HepG2 (cell line): Measurements from ENCODE around the gene MTSS2. TPM values are rescaled to one million over a fixed set of nuclear protein-coding genes. Genes with fewer than 3 reads are reported as not detected.
A peak's percentile ranks its signal among the peaks of the same experiment; 100 is the strongest.

Experiments
- ATAC-seq: fragments of 200-7000 bp; cut with Tn5 transposase; 3 replicates; pipeline ENCODE4 v1.9.1; 2020; ENCODE audit warnings: mild to moderate bottlenecking, moderate library complexity
- BruUV-seq: library from RNA; stranded (reverse); fragments of 400-500 nt; replicated peaks from 2 replicates; lab custom pipeline; 2021; lab: Mats Ljungman, UMichigan
- CTCF ChIA-PET: fragments of 300-600 bp; formaldehyde crosslinking; extraction: SDS; loops from one replicate; lab custom pipeline; 2021; ENCODE audit warnings: low total read pairs, inconsistent platforms, low intra/inter-chr PET ratio; lab: Yijun Ruan, JAX
- POLR2A ChIA-PET: fragments of 350-600 bp; sonication (Branson Sonifier 250); formaldehyde crosslinking; loops from one replicate; lab custom pipeline; 2020; ENCODE audit warnings: antibody characterized with exemption, inconsistent platforms; lab: Yijun Ruan, JAX
- DNase-seq: peaks from one replicate; pipeline ENCODE4 v3.0.0-alpha.2; 2015; ENCODE audit warnings: low spot score
- FAIRE-seq: peaks from 3 replicates; lab custom pipeline; 2011; peaks lifted over from hg19 to GRCh38; lab: Jason Lieb, UNC
- H2AFZ ChIP-seq: one replicate; pipeline ENCODE4 v1.6.1; 2011; ENCODE audit warnings: low read length, inconsistent platforms
- H3K27ac ChIP-seq: fragments of 300-600 bp; 3 replicates; pipeline ENCODE4 v1.8.0; 2011; ENCODE audit warnings: mixed run types, mild to moderate bottlenecking, mixed read lengths, low read length, inconsistent platforms; ENCODE audit not compliant: insufficient read depth; ENCODE audit errors: extremely low read length
- H3K27me3 ChIP-seq, 2 experiments: fragments of 200-600 bp in 1 of 2; 2 replicates in 1 of 2; 3 replicates in 1 of 2; pipeline versions ENCODE4 v1.6.0 to v1.8.0; 2011; ENCODE audit warnings: low read length in 2 of 2, mild to moderate bottlenecking in 2 of 2, moderate library complexity in 2 of 2, inconsistent platforms in 1 of 2; ENCODE audit not compliant: insufficient read depth in 2 of 2, control insufficient read depth in 1 of 2
- H3K36me3 ChIP-seq, 2 experiments: fragments of 200-600 bp in 1 of 2; replicated peaks in 1 of 2; 2 replicates in 1 of 2; 3 replicates in 1 of 2; pipeline versions ENCODE4 v1.5.1 to v1.8.0; 2011; ENCODE audit warnings: low read length in 2 of 2, inconsistent platforms in 1 of 2; ENCODE audit not compliant: insufficient read depth in 2 of 2, control insufficient read depth in 1 of 2
- H3K4me1 ChIP-seq: 2 replicates; pipeline ENCODE4 v1.5.1; 2012; ENCODE audit warnings: low read length, inconsistent platforms; ENCODE audit not compliant: insufficient read depth
- H3K4me2 ChIP-seq: 2 replicates; pipeline ENCODE4 v1.6.0; 2011; ENCODE audit warnings: low read depth, low read length, inconsistent platforms
- H3K4me3 ChIP-seq, 3 experiments: fragments of 200-600 bp in 1 of 3; sonication (generic), shearing (Covaris generic) in 1 of 3; replicated peaks in 1 of 3; 2 replicates each; pipeline ENCODE4 v1.5.1; 2011 to 2016; ENCODE audit warnings: low read length in 3 of 3, inconsistent platforms in 2 of 3, low read depth in 2 of 3, mild to moderate bottlenecking in 2 of 3, control low read depth in 1 of 3, mixed read lengths in 1 of 3; ENCODE audit not compliant: insufficient read depth in 1 of 3
- H3K79me2 ChIP-seq: one replicate; pipeline ENCODE4 v1.6.1; 2011; ENCODE audit warnings: low read length, inconsistent platforms; ENCODE audit not compliant: insufficient read depth
- H3K9ac ChIP-seq: 2 replicates; pipeline ENCODE4 v1.6.0; 2011; ENCODE audit warnings: mild to moderate bottlenecking, low read depth, low read length, inconsistent platforms; ENCODE audit not compliant: insufficient read depth
- H3K9me3 ChIP-seq: 2 replicates; pipeline ENCODE4 v1.5.1; 2012; ENCODE audit warnings: mild to moderate bottlenecking, low read length
- H4K20me1 ChIP-seq: 2 replicates; pipeline ENCODE4 v1.6.0; 2011; ENCODE audit warnings: inconsistent platforms, mild to moderate bottlenecking, low read length, moderate library complexity; ENCODE audit not compliant: insufficient read depth
- EP300 ChIP-seq, 3 experiments: sonication (generic) in 1 of 3; formaldehyde crosslinking in 1 of 3; IDR thresholded peaks; 2 replicates each; pipeline versions ENCODE4 v1.5.1 to v1.6.1; 2011 to 2020; ENCODE audit warnings: low read depth in 2 of 3, low read length in 2 of 3, borderline replicate concordance in 1 of 3, improper control_type of control experiment in 1 of 3, mild to moderate bottlenecking in 1 of 3, missing genetic modification reagents in 1 of 3, moderate library complexity in 1 of 3
- PITX1 ChIP-seq: sonication (generic); formaldehyde crosslinking; IDR thresholded peaks from 2 replicates; pipeline ENCODE4 v1.5.1; 2020; ENCODE audit warnings: mild to moderate bottlenecking, missing genetic modification reagents
- SP4 ChIP-seq: sonication (generic); formaldehyde crosslinking; IDR thresholded peaks from 2 replicates; pipeline ENCODE4 v1.8.1; 2023; ENCODE audit warnings: mild to moderate bottlenecking, missing genetic modification reagents
- ZKSCAN5 ChIP-seq: sonication (generic); formaldehyde crosslinking; IDR thresholded peaks from 2 replicates; pipeline ENCODE4 v1.5.1; 2020; ENCODE audit warnings: mild to moderate bottlenecking, missing genetic modification reagents
- WGBS: methylation state at CpG from one replicate; pipeline ENCODE4 v1.1.6; 2017; ENCODE audit warnings: low lambda C conversion rate; 5-methylcytosine and 5-hydroxymethylcytosine counted together
- in situ Hi-C: cut with HindIII; loops from 2 replicates; pipeline ENCODE4 v1.10.0; 2017; ENCODE audit warnings: low pct_unique_long_range_greater_than_20kb; ENCODE audit not compliant: extremely low pct_ligation_motif_present
- intact Hi-C: fragments of 100-400 bp; cut with micrococcal nuclease; formaldehyde crosslinking; loops from one replicate; pipeline ENCODE4 v1.10.0; 2022; ENCODE audit not compliant: unreplicated experiment
- polyA plus RNA-seq, 8 experiments: library from polyadenylated mRNA; depleted of rRNA in 3 of 8; stranded (reverse) in 7 of 8; unstranded in 1 of 8; fragments of >200 nt; fragmentation: Illumina TruSeq in 4 of 8; extraction: Trizol in 4 of 8; gene quantifications; 2 replicates each; pipeline versions ENCODE4 v1.2.1 to v1.2.3, GENCODE V29; 2011 to 2016; ENCODE audit warnings: low read depth in 4 of 8, missing spikeins in 1 of 8, mixed read lengths in 1 of 8; ENCODE audit not compliant: insufficient read depth in 1 of 8
- total RNA-seq, 5 experiments: library from RNA; depleted of rRNA; stranded (reverse); fragments of >200 nt; fragmentation: Illumina TruSeq; extraction: Trizol; gene quantifications; 2 replicates each; pipeline ENCODE4 v1.2.3, GENCODE V29; 2016; ENCODE audit warnings: low read depth in 1 of 5

The MTSS2 gene
- total and polyA plus RNA-seq, 2 of the 13 experiments (the other 11 are each of a cell fraction or from before 2014, with no cell fraction given), result 132 to 242 TPM

DNA sequence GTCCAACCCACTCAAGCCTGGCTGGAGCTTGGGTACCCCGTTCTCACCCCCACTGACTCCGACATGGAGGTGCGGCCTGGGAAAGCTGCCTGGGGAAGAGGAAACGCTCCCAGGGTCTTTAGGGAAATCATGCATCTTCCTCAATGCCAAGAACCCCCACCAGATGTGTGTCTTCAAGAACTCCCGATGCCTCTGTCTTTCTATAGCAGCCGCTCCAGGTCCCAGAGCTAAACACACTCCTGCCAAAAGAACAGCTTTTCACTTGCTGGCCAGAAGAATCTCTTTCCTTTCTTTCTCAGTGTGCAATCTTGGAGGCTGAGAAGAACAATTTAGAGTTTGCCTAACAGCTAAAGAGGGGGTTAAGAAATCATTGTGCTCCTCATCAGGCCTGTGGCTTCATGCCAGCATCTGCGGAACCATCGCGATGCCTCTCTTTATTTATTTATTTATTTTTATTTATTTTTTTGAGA, 41.1 kb upstream of the MTSS2 start:
- H3K27ac ChIP-seq, result peak overlapping the region; percentile 99
- in situ Hi-C loops (loop anchor here (5.0 kb wide), 1 partner anchor 40 kb away; the partner anchor contains the start of gene MTSS2), intact Hi-C loops (loop anchor here (5.0 kb wide), 1 partner anchor 890 kb away; no protein-coding TSS in a partner anchor)
- POLR2A ChIA-PET, result interaction anchor here (1.1 to 10.2 kb wide), 5 partner anchors 14 to 70 kb away, joined by 3 to 536 read pairs (median 134); partner anchors contain the start of gene MTSS2
- no peak overlapping the region for H3K4me2 ChIP-seq
- ATAC-seq (no peak), DNase-seq (no peak)
- BruUV-seq, result no TSS peak
- H3K4me3 ChIP-seq, result no peak overlapping the region
- H3K4me1 ChIP-seq, result peaks cover 45% of the 10 kb centered on the region
- no peak overlapping the region for H2AFZ ChIP-seq
- CTCF ChIA-PET, result no interaction called here
- peaks cover 11% of the 10 kb centered on the region for H3K79me2 ChIP-seq
- H3K9ac ChIP-seq, result peak overlapping the region; percentile 98
- 94% methylated on average over 9 of the region's 9 CpGs for WGBS
- peaks cover 14 to 17% of the 10 kb centered on the region in 2 experiments; a peak in 4 of 5 replicates for H3K36me3 ChIP-seq
- H3K27me3 ChIP-seq, result no peaks in the 10 kb centered on the region
- H4K20me1 ChIP-seq, result no peaks in the 10 kb centered on the region
- no peaks in the 10 kb centered on the region for H3K9me3 ChIP-seq
- TF ChIP-seq EP300 (IDR thresholded peaks at IDR 0.05; ENCODE audit: low read depth in 2 of 2, low read length in 2 of 2), result no peak
- TF ChIP-seq EP300 (CRISPR knock-in tag; IDR thresholded peaks at IDR 0.05; ENCODE audit: borderline replicate concordance), result no peak
- TF ChIP-seq PITX1, result 0 out of 2 replicates have a peak, but pooled peaks have one; percentile 21
- TF ChIP-seq SP4, result peak; percentile 43; the same call in 1 of the 2 replicates
- TF ChIP-seq ZKSCAN5 (CRISPR knock-in tag), result 0 out of 2 replicates have a peak, but pooled peaks have one; percentile 32
- TF ChIP-seq, all 625 proteins: peak for 3
- no peak for FAIRE-seq
